K562 (cell line): Measurements from ENCODE around the gene CFL1. TPM values are rescaled to one million over a fixed set of nuclear protein-coding genes. Genes with fewer than 3 reads are reported as not detected.

Experiments used
- ATAC-seq: fragments of 200-7000 bp; cut with Tn5 transposase; 3 replicates; pipeline ENCODE4 v1.9.1; 2020; ENCODE audit warnings: moderate library complexity
- BruUV-seq: library from RNA; stranded (reverse); fragments of 400-500 nt; replicated peaks from 2 replicates; lab custom pipeline; 2021; lab: Mats Ljungman, UMichigan
- CTCF ChIA-PET: fragments of 300-600 bp; formaldehyde crosslinking; extraction: SDS; loops from one replicate; lab custom pipeline; 2021; ENCODE audit warnings: low intra/inter-chr PET ratio; lab: Yijun Ruan, JAX
- POLR2A ChIA-PET: fragments of 300-600, 350-650 bp; sonication (Branson Sonifier 250); formaldehyde crosslinking; extraction: SDS; loops from one replicate; lab custom pipeline; 2021; ENCODE audit warnings: antibody characterized with exemption, inconsistent platforms; lab: Yijun Ruan, JAX
- DNase-seq, 4 experiments: peaks; one replicate each; pipeline versions ENCODE4 v3.0.0 to v3.0.0-alpha.2; 2011 to 2018; ENCODE audit warnings: low spot score in 3 of 4, mixed read lengths in 3 of 4; ENCODE audit errors: extremely low read depth in 1 of 4
- FAIRE-seq: peaks from 2 replicates; lab custom pipeline; 2011; peaks lifted over from hg19 to GRCh38; lab: Jason Lieb, UNC
- H2AFZ ChIP-seq: 2 replicates; pipeline ENCODE4 v1.6.0; 2011; ENCODE audit warnings: low read depth, low read length, control low read depth, inconsistent platforms
- H3K27ac ChIP-seq: fragments of 200-600 bp; 3 replicates; pipeline ENCODE4 v1.8.0; 2011; ENCODE audit warnings: low read depth, mild to moderate bottlenecking, control low read depth, inconsistent platforms, low read length, moderate library complexity, mixed read lengths; ENCODE audit errors: extremely low read depth
- H3K27me3 ChIP-seq, 2 experiments: fragments of 300-600 bp in 1 of 2; 2 replicates in 1 of 2; 3 replicates in 1 of 2; pipeline versions ENCODE4 v1.6.0 to v1.8.0; 2011; ENCODE audit warnings: inconsistent platforms in 2 of 2, low read length in 2 of 2, mild to moderate bottlenecking in 1 of 2, mixed read lengths in 1 of 2, moderate library complexity in 1 of 2; ENCODE audit not compliant: control insufficient read depth in 2 of 2, insufficient read depth in 2 of 2
- H3K36me3 ChIP-seq: fragments of 300-600 bp; 3 replicates; pipeline ENCODE4 v1.8.0; 2011; ENCODE audit warnings: mild to moderate bottlenecking, low read length, inconsistent platforms; ENCODE audit not compliant: control insufficient read depth, insufficient read depth
- H3K4me1 ChIP-seq, 2 experiments: fragments of 200-600 bp in 1 of 2; replicated peaks in 1 of 2; 2 replicates in 1 of 2; 3 replicates in 1 of 2; pipeline versions ENCODE4 v1.5.1 to v1.8.0; 2011; ENCODE audit warnings: inconsistent platforms in 2 of 2, low read length in 2 of 2, mild to moderate bottlenecking in 1 of 2, mixed read lengths in 1 of 2, moderate library complexity in 1 of 2; ENCODE audit not compliant: control insufficient read depth in 2 of 2, insufficient read depth in 2 of 2
- H3K4me2 ChIP-seq: 2 replicates; pipeline ENCODE4 v1.6.1; 2011; ENCODE audit warnings: low read length, control low read depth, inconsistent platforms, mixed read lengths; ENCODE audit not compliant: insufficient read depth
- H3K4me3 ChIP-seq: fragments of 200-600 bp; sonication (generic), shearing (Covaris generic); 2 replicates; pipeline ENCODE4 v1.5.1; 2016; ENCODE audit warnings: control low read depth, inconsistent platforms
- H3K79me2 ChIP-seq: fragments of 200-600 bp; 3 replicates; pipeline ENCODE4 v1.8.0; 2011; ENCODE audit warnings: low read length, inconsistent platforms; ENCODE audit not compliant: control insufficient read depth, insufficient read depth
- H3K9ac ChIP-seq, 2 experiments: 2 replicates each; pipeline versions ENCODE4 v1.6.0 to v1.6.1; 2011; ENCODE audit warnings: low read depth in 2 of 2, low read length in 2 of 2, control low read depth in 1 of 2, inconsistent platforms in 1 of 2, mild to moderate bottlenecking in 1 of 2, mixed read lengths in 1 of 2; ENCODE audit not compliant: insufficient read depth in 1 of 2
- H3K9me1 ChIP-seq: one replicate; pipeline ENCODE4 v1.6.0; 2011; ENCODE audit warnings: inconsistent platforms, mild to moderate bottlenecking, low read length, moderate library complexity; ENCODE audit not compliant: control insufficient read depth, insufficient read depth
- H3K9me3 ChIP-seq: replicated peaks from 2 replicates; pipeline ENCODE4 v1.5.1; 2011; ENCODE audit warnings: low read depth, low read length, inconsistent platforms; ENCODE audit not compliant: control insufficient read depth, insufficient read depth
- H4K20me1 ChIP-seq: replicated peaks from 2 replicates; pipeline ENCODE4 v1.6.1; 2011; ENCODE audit warnings: low read length, inconsistent platforms, mixed read lengths; ENCODE audit not compliant: control insufficient read depth, insufficient read depth
- CBFB ChIP-seq: sonication (generic); formaldehyde crosslinking; IDR thresholded peaks from 2 replicates; pipeline ENCODE4 v1.4.0; 2020; ENCODE audit warnings: mild to moderate bottlenecking, missing genetic modification reagents
- CTBP1 ChIP-seq: fragments of 450-650 bp; IDR thresholded peaks from 2 replicates; pipeline ENCODE4 v1.6.1; 2016; ENCODE audit warnings: borderline replicate concordance
- EHMT2 ChIP-seq: fragments of 450-650 bp; IDR thresholded peaks from 2 replicates; pipeline ENCODE4 v1.6.1; 2018; ENCODE audit warnings: antibody characterized with exemption
- ELF2 ChIP-seq: fragments of 250-450 bp; sonication (Bioruptor Pico); IDR thresholded peaks from 2 replicates; pipeline ENCODE4 v1.5.0; 2021; ENCODE audit warnings: mild to moderate bottlenecking
- HDAC8 ChIP-seq: fragments of 450-650 bp; IDR thresholded peaks from 2 replicates; pipeline ENCODE4 v1.6.1; 2016; ENCODE audit warnings: mild to moderate bottlenecking, missing genetic modification characterization, moderate library complexity, missing compliant biosample characterization
- HLTF ChIP-seq: fragments of 450-650 bp; IDR thresholded peaks from 2 replicates; pipeline ENCODE4 v1.6.1; 2016
- KDM5B ChIP-seq: fragments of 200-600 bp; sonication (generic); IDR thresholded peaks from 2 replicates; pipeline ENCODE4 v1.6.1; 2012; ENCODE audit warnings: low read depth, mild to moderate bottlenecking, moderate library complexity, low read length, control low read depth, inconsistent platforms; ENCODE audit not compliant: insufficient replicate concordance
- MLLT1 ChIP-seq, 2 experiments: fragments of 450-650 bp; IDR thresholded peaks; 2 replicates each; pipeline ENCODE4 v1.6.1; 2016
- PHF8 ChIP-seq: fragments of 200-600 bp; sonication (generic); IDR thresholded peaks from 2 replicates; pipeline ENCODE4 v1.6.1; 2012; ENCODE audit warnings: mixed run types, mild to moderate bottlenecking, inconsistent platforms, low read length, moderate library complexity, borderline replicate concordance
- RHOXF2B ChIP-seq: fragments of 250-450 bp; sonication (Bioruptor Pico); conservative IDR thresholded peaks from 2 replicates; pipeline ENCODE4 v1.5.1; 2021
- THAP12 ChIP-seq: fragments of 250-450 bp; sonication (Bioruptor Pico); IDR thresholded peaks from 2 replicates; pipeline ENCODE4 v1.9.0; 2021; ENCODE audit warnings: mild to moderate bottlenecking, inconsistent platforms
- THRAP3 ChIP-seq: fragments of 450-650 bp; IDR thresholded peaks from 2 replicates; pipeline ENCODE4 v1.6.1; 2016; ENCODE audit warnings: mild to moderate bottlenecking, inconsistent platforms, borderline replicate concordance
- UBTF ChIP-seq, 2 experiments: IDR thresholded peaks; 2 replicates each; pipeline ENCODE4 v1.6.1; 2012; ENCODE audit warnings: improper control_type of control experiment in 2 of 2, low read depth in 2 of 2, low read length in 2 of 2, borderline replicate concordance in 1 of 2
- ZBTB17 ChIP-seq: fragments of 450-650 bp; formaldehyde crosslinking; IDR thresholded peaks from 2 replicates; pipeline ENCODE4 v1.4.0; 2020; ENCODE audit warnings: mild to moderate bottlenecking
- ZNF76 ChIP-seq: fragments of 250-450 bp; sonication (Bioruptor Pico); IDR thresholded peaks from 2 replicates; pipeline ENCODE4 v1.4.0; 2020; ENCODE audit warnings: mild to moderate bottlenecking, moderate library complexity, borderline replicate concordance
- ZNF830 ChIP-seq: fragments of 250-450 bp; sonication (Bioruptor Pico); IDR thresholded peaks from 2 replicates; pipeline ENCODE4 v1.5.0; 2021; ENCODE audit warnings: mild to moderate bottlenecking
- WGBS: fragments of 100-300 bp; shearing (Covaris generic); methylation state at CpG from one replicate; pipeline ENCODE4 v1.1.6; 2016; ENCODE audit warnings: low coverage, mixed read lengths; ENCODE audit not compliant: insufficient coverage; ENCODE audit errors: missing lambda C conversion rate; 5-methylcytosine and 5-hydroxymethylcytosine counted together
- in situ Hi-C: fragments of 300-500 bp; cut with MboI; formaldehyde crosslinking; loops from 4 replicates; pipeline ENCODE4 v1.15.0; 2018; ENCODE audit warnings: inconsistent platforms, mixed read lengths
- intact Hi-C: fragments of 100-400 bp; cut with micrococcal nuclease; formaldehyde crosslinking; loops from 2 replicates; pipeline ENCODE4 v1.14.2; 2022
- polyA plus RNA-seq, 8 experiments: library from polyadenylated mRNA; depleted of rRNA in 4 of 8; stranded (reverse) in 5 of 8; unstranded in 3 of 8; fragments of >200 nt; fragmentation: Nextera tagmentation in 2 of 8; fragmentation: Illumina TruSeq in 1 of 8; extraction: Ambion mirVana in 2 of 8; extraction: Trizol in 1 of 8; gene quantifications; 2 replicates each; pipeline versions ENCODE4 v1.2.1 to v1.2.3, GENCODE V29; 2011 to 2014; ENCODE audit warnings: inconsistent platforms in 1 of 8, missing spikeins in 1 of 8
- total RNA-seq, 7 experiments: library from RNA; depleted of rRNA in 6 of 7; stranded (reverse); fragments of >200 nt in 6 of 7; fragmentation: Illumina TruSeq in 2 of 7; extraction: Trizol in 2 of 7; gene quantifications; 2 replicates each; pipeline versions ENCODE4 v1.2.1 to v1.2.3, GENCODE V29; 2011 to 2021; ENCODE audit warnings: low replicate concordance in 1 of 7

CFL1 gene
- total and polyA plus RNA-seq, 9 of the 15 experiments (the other 6 are each of a cell fraction or from before 2014, with no cell fraction given), result 105 to 1,101 (median 859) TPM

- DNase-seq, result peak; percentile 94 to 99 (median 96)
- peak within 1 kb of the TSS; percentile 86 to 96 for H3K9ac ChIP-seq
- H3K9me1 ChIP-seq, result no peaks in the 10 kb centered on the region
- H3K4me2 ChIP-seq, result peak within 1 kb of the TSS; percentile 91
- no peaks in the 10 kb centered on the region for H3K27me3 ChIP-seq
- WGBS, result under 1% methylated on average over 31 of the region's 57 CpGs
- ATAC-seq, result peak; percentile 67
- ChIA-PET POLR2A (interaction anchor here (0.6 to 14.4 kb wide), 22 partner anchors 8 to 312 kb away, joined by 3 to 147 read pairs (median 4); partner anchors contain the start of genes CFL1, CTSW, FOSL1 and MUS81), CTCF (interaction anchor here (0.5 to 3.3 kb wide), 11 partner anchors 10 to 334 kb away, joined by 3 to 40 read pairs (median 3); partner anchors contain the start of genes C11orf68, DRAP1, KAT5 and MUS81)
- peaks cover 11% of the 10 kb centered on the region; the same call in 1 of the 2 replicates for H4K20me1 ChIP-seq
- in situ Hi-C loops, result no loop called here
- BruUV-seq, result no TSS peak
- H3K9me3 ChIP-seq, result no peaks in the 10 kb centered on the region
- peak within 1 kb of the TSS; percentile 85 for H2AFZ ChIP-seq
- H3K36me3 ChIP-seq, result peaks cover 53% of the 10 kb centered on the region
- peaks cover 45% of the 10 kb centered on the region for H3K79me2 ChIP-seq
- H3K4me1 ChIP-seq, result peaks cover 28 to 62% of the 10 kb centered on the region in 2 experiments
- H3K27ac ChIP-seq, result peak within 1 kb of the TSS; percentile 85
- H3K4me3 ChIP-seq, result peak within 1 kb of the TSS; percentile 69
- intact Hi-C loops, result loop anchor here (1.0 to 5.0 kb wide), 5 partner anchors 25 to 176 kb away; partner anchors contain the start of genes AP5B1, KAT5, MUS81 and SART1
- FAIRE-seq, result peak; percentile 88
- 0 out of 2 replicates have a peak, but pooled peaks have one; percentile 19 for TF ChIP-seq THRAP3
- no peak for TF ChIP-seq ZNF830 (CRISPR knock-in tag)
- no peak for TF ChIP-seq ZNF76 (CRISPR knock-in tag)
- peak; percentile 76; the same call in 1 of the 2 replicates for TF ChIP-seq CBFB
- TF ChIP-seq HDAC8 (tag), result 0 out of 2 replicates have a peak, but pooled peaks have one; percentile 44
- peak; percentile 97 for TF ChIP-seq KDM5B
- peak; percentile 98 for TF ChIP-seq PHF8
- peak in 1 of 2 experiments; percentile 82; a peak in 1 of 4 replicates for TF ChIP-seq MLLT1 (IDR thresholded peaks at IDR 0.05)
- peak; percentile 14; the same call in 1 of the 2 replicates for TF ChIP-seq THAP12 (CRISPR knock-in tag)
- peak; percentile 54 for TF ChIP-seq HLTF
- peak; percentile 93 for TF ChIP-seq ELF2
- TF ChIP-seq ZBTB17 (CRISPR knock-in tag), result peak; percentile 80; the same call in 1 of the 2 replicates
- peak; percentile 95 for TF ChIP-seq CTBP1
- TF ChIP-seq EHMT2, result no peak
- TF ChIP-seq UBTF (IDR thresholded peaks at IDR 0.05; ENCODE audit: borderline replicate concordance in 1 of 2, low read depth in 2 of 2, low read length in 2 of 2), result no peak
- TF ChIP-seq RHOXF2B (CRISPR knock-in tag), result no peak
These were observed 30.3 kb upstream of the CFL1 start, which contains the start of gene FIBP for GRCh38 chr11:65888163-65888814. FIBP (minus strand) TSS chr11:65888471; CDS start chr11:65888418, 53 bp downstream.
